ENCODE data around the gene GAS1. TPM values are rescaled to one million over a fixed set of nuclear protein-coding genes. Genes with fewer than 3 reads are reported as not detected.

GAS1 gene
- total and polyA plus RNA-seq, 2 of the 4 experiments (the other 2 are of a cell fraction), result 1.8 to 2.2 TPM

- Histone ChIP-seq H2AK5ac (ENCODE audit: low read depth, low read length) (no peak overlapping the region), H3K79me1 (ENCODE audit: low read depth in 1 of 2, low read length in 2 of 2) (no peaks in the 10 kb centered on the region), H3K27ac (ENCODE audit: insufficient read depth, low read length) (no peak overlapping the region), H3K4ac (ENCODE audit: low read depth, low read length) (no peak overlapping the region), H3K14ac (replicated peaks; ENCODE audit: low read depth, low read length) (no peak overlapping the region), H3K9me3 (ENCODE audit: control insufficient read depth, insufficient read depth, low read length) (no peaks in the 10 kb centered on the region), H3K4me3 (ENCODE audit: insufficient read depth, low read depth, low read length) (no peak overlapping the region), H4K5ac (ENCODE audit: low read depth, low read length) (peak overlapping the region; percentile 23; the same call in 1 of the 2 replicates), H3K4me1 (ENCODE audit: control insufficient read depth, insufficient read depth, low read length) (peaks cover 7% of the 10 kb centered on the region; the same call in 1 of the 2 replicates), H3K9ac (ENCODE audit: low read depth, low read length) (no peak overlapping the region), H4K8ac (ENCODE audit: low read depth in 2 of 2, low read length in 2 of 2) (no peak overlapping the region), H4K91ac (ENCODE audit: insufficient read depth, low read depth, low read length) (no peak overlapping the region; the same call in 1 of the 2 replicates), H2AK9ac (replicated peaks; ENCODE audit: low read depth, low read length, poor library complexity) (no peak overlapping the region), H4K20me1 (ENCODE audit: insufficient read depth, low read length) (no peaks in the 10 kb centered on the region), H2BK120ac (ENCODE audit: low read depth, low read length) (no peak overlapping the region), H3K4me2 (ENCODE audit: low read depth, low read length) (no peak overlapping the region), H3K56ac (ENCODE audit: extremely low read depth, insufficient read depth, low read length) (no peak overlapping the region), H3K27me3 (ENCODE audit: control insufficient read depth, insufficient read depth, low read length) (peaks cover 4% of the 10 kb centered on the region; the same call in 1 of the 2 replicates), H3K18ac (ENCODE audit: low read depth, low read length) (peak overlapping the region; percentile 9), H2AFZ (replicated peaks; ENCODE audit: low read length, poor library complexity) (no peak overlapping the region), H3K36me3 (ENCODE audit: control insufficient read depth, insufficient read depth, low read length) (no peaks in the 10 kb centered on the region), H2BK20ac (ENCODE audit: low read depth, low read length) (no peak overlapping the region), H3K9me1 (ENCODE audit: insufficient read depth, low read length) (no peaks in the 10 kb centered on the region), H3K23ac (ENCODE audit: low read depth, low read length) (no peak overlapping the region), H2BK15ac (ENCODE audit: low read depth, low read length) (no peak overlapping the region), H2BK5ac (ENCODE audit: low read depth, low read length, poor library complexity, severe bottlenecking) (no peak overlapping the region)
- ChIA-PET CTCF (no interaction called here), POLR2A (ENCODE audit: unreplicated experiment) (no interaction called here)
- TF ChIP-seq MAZ (IDR thresholded peaks at IDR 0.05; ENCODE audit: borderline replicate concordance, low read depth, low read length) (no peak), RAD21 (IDR thresholded peaks at IDR 0.05; ENCODE audit: low read length) (no peak)
- DNase-seq (no peak), ATAC-seq (ENCODE audit: low read depth) (no peak)
- intact Hi-C loops (cut with micrococcal nuclease), result no loop called here
- dilution Hi-C loops (cut with HindIII; ENCODE audit: low sequenced_read_pairs, unreplicated experiment), result no loop called here
- BruUV-seq (replicated peaks), result no TSS peak
- in situ Hi-C loops (cut with MboI; ENCODE audit: low sequenced_read_pairs), result no loop called here
- WGBS, 2 experiments (ENCODE audit: extremely low coverage in 2 of 2, insufficient read length in 1 of 2), result no CpG with 5 or more reads among the region's 10 CpGs
Measured at GRCh38 chr9:86966852-86967511, 19.7 kb upstream of the GAS1 start.

Data from IMR-90 (cell line).